Measurements from ENCODE around the gene PARD3B.
A peak's percentile ranks its signal among the peaks of the same experiment; 100 is the strongest.

The PARD3B gene

DNA sequence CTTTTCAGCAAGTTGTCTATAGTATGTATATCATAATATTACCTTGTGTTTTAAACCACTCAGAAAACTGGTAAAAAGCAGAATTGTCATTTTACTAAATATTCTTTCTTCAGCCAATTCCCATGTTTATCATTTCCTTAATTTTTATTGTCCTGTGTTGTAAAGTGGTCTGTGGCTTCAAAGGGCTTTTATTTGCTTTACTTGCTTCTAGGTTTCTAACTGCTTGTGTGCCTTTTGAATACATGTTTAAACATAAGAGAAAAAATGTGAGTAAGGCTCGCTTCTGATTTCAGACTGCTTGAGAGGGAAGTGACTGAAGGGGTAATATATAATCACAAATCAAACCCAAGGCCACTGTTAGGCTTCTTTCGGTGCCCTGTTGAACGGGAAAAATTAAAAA lies 729.5 kb downstream of the PARD3B start:
- FAIRE-seq (no peak), DNase-seq (ENCODE audit: insufficient read length, low spot score) (no peak)
- TF ChIP-seq, protein P1, sequence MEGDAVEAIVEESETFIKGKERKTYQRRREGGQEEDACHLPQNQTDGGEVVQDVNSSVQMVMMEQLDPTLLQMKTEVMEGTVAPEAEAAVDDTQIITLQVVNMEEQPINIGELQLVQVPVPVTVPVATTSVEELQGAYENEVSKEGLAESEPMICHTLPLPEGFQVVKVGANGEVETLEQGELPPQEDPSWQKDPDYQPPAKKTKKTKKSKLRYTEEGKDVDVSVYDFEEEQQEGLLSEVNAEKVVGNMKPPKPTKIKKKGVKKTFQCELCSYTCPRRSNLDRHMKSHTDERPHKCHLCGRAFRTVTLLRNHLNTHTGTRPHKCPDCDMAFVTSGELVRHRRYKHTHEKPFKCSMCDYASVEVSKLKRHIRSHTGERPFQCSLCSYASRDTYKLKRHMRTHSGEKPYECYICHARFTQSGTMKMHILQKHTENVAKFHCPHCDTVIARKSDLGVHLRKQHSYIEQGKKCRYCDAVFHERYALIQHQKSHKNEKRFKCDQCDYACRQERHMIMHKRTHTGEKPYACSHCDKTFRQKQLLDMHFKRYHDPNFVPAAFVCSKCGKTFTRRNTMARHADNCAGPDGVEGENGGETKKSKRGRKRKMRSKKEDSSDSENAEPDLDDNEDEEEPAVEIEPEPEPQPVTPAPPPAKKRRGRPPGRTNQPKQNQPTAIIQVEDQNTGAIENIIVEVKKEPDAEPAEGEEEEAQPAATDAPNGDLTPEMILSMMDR (IDR thresholded peaks at IDR 0.05; ENCODE audit: insufficient read depth, missing control alignments) = no peak

DNA sequence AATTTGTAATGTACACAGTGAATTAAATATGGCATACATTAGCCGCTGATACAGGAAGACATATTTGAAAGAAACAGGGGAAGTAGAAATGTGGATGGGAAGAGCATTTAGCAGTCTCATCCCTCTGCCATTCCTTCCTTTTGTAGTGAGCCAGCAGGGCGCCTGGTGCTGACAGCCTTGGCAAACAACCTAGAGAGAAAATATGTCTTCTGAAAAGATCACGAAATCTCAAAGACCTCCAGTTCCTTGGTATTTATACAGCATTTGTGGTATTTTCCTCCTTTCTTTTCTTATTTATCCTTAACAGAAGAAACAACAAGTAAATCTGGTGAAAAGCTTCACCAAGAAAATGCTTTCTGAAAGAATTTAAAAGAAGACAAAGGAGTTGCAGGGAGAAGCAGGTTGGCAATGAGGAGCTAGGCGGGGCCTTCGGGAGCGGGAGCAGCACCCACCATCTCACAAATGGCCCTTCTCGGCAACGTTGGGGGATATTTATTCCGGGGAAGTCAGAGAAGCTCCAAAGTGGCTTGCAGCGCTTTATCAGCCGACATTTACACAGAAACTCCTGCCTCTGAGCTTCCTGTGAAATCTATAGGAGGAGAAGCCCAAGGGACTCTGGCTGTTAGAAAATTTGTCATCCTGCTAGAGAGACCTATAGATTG lies 731.0 kb downstream of the PARD3B start:
- TF ChIP-seq, protein P1 (IDR thresholded peaks at IDR 0.05; ENCODE audit: insufficient read depth, missing control alignments) = no peak
- DNase-seq (ENCODE audit: insufficient read length, low spot score) = no peak
- FAIRE-seq = no peak

- FAIRE-seq = no peak
- TF ChIP-seq, protein P1 (IDR thresholded peaks at IDR 0.05; ENCODE audit: insufficient read depth, missing control alignments) = no peak
These were observed 735.4 kb downstream of the PARD3B start for GRCh38 chr2:205280596-205281236.

GRCh38 chr2:205283736-205284270 lies 738.5 kb downstream of the PARD3B start:
- TF ChIP-seq, protein P1 (IDR thresholded peaks at IDR 0.05; ENCODE audit: insufficient read depth, missing control alignments) = no peak
- DNase-seq (ENCODE audit: insufficient read length, low spot score) = no peak
- FAIRE-seq = peak; percentile 11

More at GRCh38 chr2:205280596-205281236, 735.4 kb downstream of the PARD3B start:
- DNase-seq (ENCODE audit: insufficient read length, low spot score) = no peak

- TF ChIP-seq, protein P1 (IDR thresholded peaks at IDR 0.05; ENCODE audit: insufficient read depth, missing control alignments) = no peak
- FAIRE-seq (no peak), DNase-seq (ENCODE audit: insufficient read length, low spot score) (no peak)
These were observed 739.1 kb downstream of the PARD3B start for GRCh38 chr2:205284334-205284733.

- TF ChIP-seq, protein P1 (IDR thresholded peaks at IDR 0.05; ENCODE audit: insufficient read depth, missing control alignments) = no peak
- DNase-seq (ENCODE audit: insufficient read length, low spot score) (no peak), FAIRE-seq (no peak)
These were observed 742.0 kb downstream of the PARD3B start for GRCh38 chr2:205287316-205287715.

DNA sequence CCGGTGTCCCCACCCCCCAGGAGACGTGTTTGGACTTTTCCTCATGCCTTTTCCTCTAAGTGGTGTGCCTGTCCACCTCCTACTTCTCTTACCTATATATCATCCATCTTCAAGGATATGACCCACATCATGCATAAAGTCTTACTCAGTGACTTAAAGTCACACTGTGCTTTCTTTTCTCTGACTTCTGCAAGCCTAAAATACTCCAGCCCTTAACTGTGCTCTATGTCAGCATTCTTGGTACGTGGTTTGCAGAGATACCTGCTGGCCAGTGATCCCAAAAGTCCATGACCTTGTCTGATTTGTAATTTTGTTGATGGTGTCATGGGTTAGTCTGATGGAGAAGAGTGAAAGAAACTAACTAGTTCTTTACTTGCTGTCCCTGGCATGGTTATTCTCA lies 743.4 kb downstream of the PARD3B start:
- FAIRE-seq (no peak), DNase-seq (ENCODE audit: insufficient read length, low spot score) (no peak)
- TF ChIP-seq, protein P1 (IDR thresholded peaks at IDR 0.05; ENCODE audit: insufficient read depth, missing control alignments) = no peak

Measured in D721Med (cell line).